Upper lobe of left lung (tissue), 6 donors: Measurements from ENCODE around the gene ALDH16A1. TPM values are rescaled to one million over a fixed set of nuclear protein-coding genes. Genes with fewer than 3 reads are reported as not detected.

Source experiments
- ATAC-seq, 2 donors: fragments of 200-7000 bp; cut with Tn5 transposase; one replicate each; pipeline ENCODE4 v1.9.1; 2022; ENCODE audit warnings: mild to moderate bottlenecking in 2 of 2, moderate library complexity in 2 of 2; ENCODE audit not compliant: low FRiP score in 2 of 2
- DNase-seq, 2 donors: peaks; one replicate each; pipeline ENCODE4 v3.0.0-alpha.2; 2019 to 2020
- H3K27ac ChIP-seq, 4 donors: fragments of 200-600 bp; sonication (generic); one replicate each; pipeline ENCODE4 v1.5.1; 2016 to 2019
- H3K27me3 ChIP-seq, 4 donors: fragments of 200-600 bp; sonication (generic); one replicate each; pipeline ENCODE4 v1.5.1; 2017 to 2019
- H3K36me3 ChIP-seq, 4 donors: fragments of 200-600 bp; sonication (generic); one replicate each; pipeline ENCODE4 v1.5.1; 2016 to 2019
- H3K4me1 ChIP-seq, 4 donors: fragments of 200-600 bp; sonication (generic); one replicate each; pipeline ENCODE4 v1.5.1; 2018 to 2019
- H3K4me3 ChIP-seq, 4 donors: fragments of 200-600 bp; sonication (generic); one replicate each; pipeline ENCODE4 v1.5.1; 2017 to 2019; ENCODE audit warnings: mild to moderate bottlenecking in 2 of 4, moderate library complexity in 1 of 4
- H3K9me3 ChIP-seq, 4 donors: fragments of 200-600 bp; sonication (generic); one replicate each; pipeline ENCODE4 v1.5.1; 2018 to 2019
- CTCF ChIP-seq, 6 experiments: fragments of 450-650 bp in 4 of 6; fragments of 200-600 bp in 2 of 6; sonication (generic) in 2 of 6; IDR thresholded peaks; one replicate each; pipeline ENCODE4 v1.5.1; 2016 to 2019; ENCODE audit warnings: antibody characterized with exemption in 6 of 6
- EP300 ChIP-seq, 4 donors: sonication (generic); formaldehyde crosslinking; IDR thresholded peaks; one replicate each; pipeline ENCODE4 v1.5.1; 2017; ENCODE audit warnings: antibody characterized with exemption in 4 of 4, control low read depth in 2 of 4
- POLR2A ChIP-seq, 4 donors: fragments of 450-650 bp; IDR thresholded peaks; one replicate each; pipeline ENCODE4 v1.5.1; 2016 to 2017; ENCODE audit warnings: antibody characterized with exemption in 4 of 4, mild to moderate bottlenecking in 2 of 4
- POLR2AphosphoS5 ChIP-seq, 2 donors: sonication (generic); formaldehyde crosslinking; IDR thresholded peaks; one replicate each; pipeline ENCODE4 v1.5.1; 2017; ENCODE audit warnings: antibody characterized with exemption in 2 of 2
- WGBS, 2 donors: methylation state at CpG; one replicate each; pipeline ENCODE4 v1.1.5; 2017 to 2018; 5-methylcytosine and 5-hydroxymethylcytosine counted together
- total RNA-seq, 6 donors: library from RNA; depleted of rRNA in 4 of 6; stranded (reverse); fragments of >200 nt in 4 of 6; gene quantifications; one replicate each; pipeline versions ENCODE4 v1.1.0 to v1.2.1, GENCODE V29; 2016 to 2021
- donor health status: DM: no; HTN: no; CAD: no; lungs with moderate emphysema.
- donor health status: DM: no; HTN: yes; CAD: no; lungs with severe emphysema.

ALDH16A1 gene
- total RNA-seq, 6 donors from 2014 or later = 26.3 to 111 (median 48.2) TPM

GRCh38 chr19:49490287-49491029 lies 37.4 kb downstream of the ALDH16A1 start:
- peak overlapping the region in 1 of 4 donors; percentile 84 for H3K4me3 ChIP-seq
- no peak for DNase-seq
- no peak for ATAC-seq
- H3K9me3 ChIP-seq = no peaks in the 10 kb centered on the region
- peaks cover 30 to 47% (median 41%) of the 10 kb centered on the region in 4 donors for H3K36me3 ChIP-seq
- H3K4me1 ChIP-seq = peaks cover 25 to 37% (median 30%) of the 10 kb centered on the region in 4 donors
- peak overlapping the region in 2 of 4 donors; percentile 46 to 95 for H3K27ac ChIP-seq
- TF ChIP-seq POLR2AphosphoS5 (IDR thresholded peaks at IDR 0.05) (no peak), EP300 (IDR thresholded peaks at IDR 0.05) (no peak), CTCF (IDR thresholded peaks at IDR 0.05) (no peak), POLR2A (IDR thresholded peaks at IDR 0.05) (no peak)
- 91 to 93% methylated on average over 20 to 27 of the region's 27 CpGs for WGBS, 2 donors
- no peaks in the 10 kb centered on the region for H3K27me3 ChIP-seq

GRCh38 chr19:49491030-49491803 lies 38.2 kb downstream of the ALDH16A1 start:
- no peak overlapping the region for H3K27ac ChIP-seq

GRCh38 chr19:49491804-49492572 lies 39.0 kb downstream of the ALDH16A1 start:
- Histone ChIP-seq H3K36me3 (peaks cover 30 to 48% (median 41%) of the 10 kb centered on the region in 4 donors), H3K27me3 (no peaks in the 10 kb centered on the region), H3K9me3 (no peaks in the 10 kb centered on the region), H3K27ac (no peak overlapping the region), H3K4me3 (no peak overlapping the region), H3K4me1 (peaks cover 28 to 38% (median 34%) of the 10 kb centered on the region in 4 donors)
- ATAC-seq = no peak
- no peak for DNase-seq
- 74 to 76% methylated on average over 7 of the region's 7 CpGs for WGBS, 2 donors
- TF ChIP-seq POLR2A (IDR thresholded peaks at IDR 0.05) (no peak), POLR2AphosphoS5 (IDR thresholded peaks at IDR 0.05) (no peak), EP300 (IDR thresholded peaks at IDR 0.05) (no peak), CTCF (IDR thresholded peaks at IDR 0.05) (no peak)

More at GRCh38 chr19:49491030-49491803, 38.2 kb downstream of the ALDH16A1 start:
- Histone ChIP-seq H3K4me3 (no peak overlapping the region), H3K9me3 (no peaks in the 10 kb centered on the region), H3K27me3 (no peaks in the 10 kb centered on the region), H3K36me3 (peaks cover 30 to 47% (median 41%) of the 10 kb centered on the region in 4 donors), H3K4me1 (peaks cover 27 to 39% (median 32%) of the 10 kb centered on the region in 4 donors)
- no peak for ATAC-seq
- no peak for DNase-seq
- WGBS, 2 donors = 82 to 84% methylated on average over 10 to 17 of the region's 17 CpGs
- TF ChIP-seq EP300 (IDR thresholded peaks at IDR 0.05) (no peak), POLR2AphosphoS5 (IDR thresholded peaks at IDR 0.05) (no peak), CTCF (IDR thresholded peaks at IDR 0.05) (no peak)

GRCh38 chr19:49492573-49493405 lies 39.8 kb downstream of the ALDH16A1 start:
- no peak overlapping the region for H3K27ac ChIP-seq
- no peaks in the 10 kb centered on the region for H3K9me3 ChIP-seq
- H3K4me3 ChIP-seq = no peak overlapping the region
- ATAC-seq (no peak), DNase-seq (no peak)
- no peaks in the 10 kb centered on the region for H3K27me3 ChIP-seq
- TF ChIP-seq POLR2AphosphoS5 (IDR thresholded peaks at IDR 0.05) (no peak), CTCF (IDR thresholded peaks at IDR 0.05) (no peak), EP300 (IDR thresholded peaks at IDR 0.05) (no peak), POLR2A (IDR thresholded peaks at IDR 0.05) (peak in 1 of 4 donors; percentile 8)
- H3K4me1 ChIP-seq = peaks cover 36 to 46% (median 42%) of the 10 kb centered on the region in 4 donors
- 77 to 79% methylated on average over 12 of the region's 12 CpGs for WGBS, 2 donors
- H3K36me3 ChIP-seq = peaks cover 35 to 56% (median 48%) of the 10 kb centered on the region in 4 donors
